NCI-H2196 (cell line): ENCODE results near the gene SLC38A7.
"Not testable (repeated sequence)": the region's sequence is repeated elsewhere in the genome, so short reads cannot be mapped to it uniquely, and the experiment has no call there.

Experiments used
- DNase-seq: peaks from one replicate; lab custom pipeline; 2025; ENCODE audit not compliant: unreplicated experiment; lab: John Stamatoyannopoulos, UW

Gene SLC38A7

GRCh38 chr16:58684354-58685083, at the start of gene SLC38A7:
SLC38A7 (minus strand) TSS chr16:58684770; CDS start chr16:58680126, 4,644 bp downstream.
- peak; percentile 56 for DNase-seq

GRCh38 chr16:58733671-58734458, 49.3 kb upstream of the SLC38A7 start, which contains the start of gene GOT2:
GOT2 (minus strand) TSS chr16:58734316; CDS start chr16:58734228, 88 bp downstream.
- peak; percentile 69 for DNase-seq

GRCh38 chr16:58733248-58733670, 48.7 kb upstream of the SLC38A7 start:
- no peak for DNase-seq

- no peak for DNase-seq
Observed at GRCh38 chr16:58732545-58733247, 48.1 kb upstream of the SLC38A7 start.

GRCh38 chr16:58730724-58731370, 46.3 kb upstream of the SLC38A7 start:
- DNase-seq, result no peak

GRCh38 chr16:58727796-58728568, 43.4 kb upstream of the SLC38A7 start:
- DNase-seq, result no peak

GRCh38 chr16:58727028-58727781, 42.6 kb upstream of the SLC38A7 start:
- no peak for DNase-seq

GRCh38 chr16:58723109-58723508, 38.5 kb upstream of the SLC38A7 start:
- no peak for DNase-seq

- no peak for DNase-seq
Observed at GRCh38 chr16:58717994-58718393, 33.4 kb upstream of the SLC38A7 start.

- DNase-seq, result no peak
Observed at GRCh38 chr16:58716468-58716867, 31.9 kb upstream of the SLC38A7 start.

GRCh38 chr16:58713742-58714141, 29.2 kb upstream of the SLC38A7 start:
- no peak for DNase-seq

- DNase-seq, result no peak
Observed at GRCh38 chr16:58709333-58709732, 24.8 kb upstream of the SLC38A7 start.

- no peak for DNase-seq
Observed at GRCh38 chr16:58699151-58699550, 14.6 kb upstream of the SLC38A7 start.

- DNase-seq, result no peak
Observed at GRCh38 chr16:58695368-58695767, 10.8 kb upstream of the SLC38A7 start.

- no peak for DNase-seq
Observed at GRCh38 chr16:58692450-58692849, 7.9 kb upstream of the SLC38A7 start.

- DNase-seq, result not testable (repeated sequence)
Observed at GRCh38 chr16:58686985-58687706, 2.6 kb upstream of the SLC38A7 start.

GRCh38 chr16:58685084-58685449, 497 bp upstream of the SLC38A7 start:
- no peak for DNase-seq

GRCh38 chr16:58684001-58684353, 593 bp downstream of the SLC38A7 start:
- DNase-seq, result no peak

- no peak for DNase-seq
Observed at GRCh38 chr16:58679763-58680162, 4.8 kb downstream of the SLC38A7 start.
